HUES64 (cell line): Measurements from ENCODE around the gene SARDH.
"Not testable (repeated sequence)": the region's sequence is repeated elsewhere in the genome, so short reads cannot be mapped to it uniquely, and the experiment has no call there.

Experiments
- H3K27ac ChIP-seq: 2 replicates; pipeline ENCODE4 v1.7.0; 2013; ENCODE audit warnings: low read depth, low read length, inconsistent platforms
- H3K27me3 ChIP-seq: 2 replicates; pipeline ENCODE4 v1.6.1; 2013; ENCODE audit warnings: mild to moderate bottlenecking, low read length; ENCODE audit not compliant: insufficient read depth
- H3K36me3 ChIP-seq: 2 replicates; pipeline ENCODE4 v1.6.1; 2013; ENCODE audit warnings: mild to moderate bottlenecking, low read length; ENCODE audit not compliant: insufficient read depth
- H3K4me1 ChIP-seq: 2 replicates; pipeline ENCODE4 v1.6.1; 2013; ENCODE audit warnings: mild to moderate bottlenecking, low read length, moderate library complexity; ENCODE audit not compliant: insufficient read depth
- H3K4me3 ChIP-seq: 2 replicates; pipeline ENCODE4 v1.5.1; 2013; ENCODE audit warnings: mild to moderate bottlenecking, low read length, moderate library complexity
- H3K9ac ChIP-seq: 2 replicates; pipeline ENCODE4 v1.6.1; 2013; ENCODE audit warnings: mild to moderate bottlenecking, low read depth, low read length
- H3K9me3 ChIP-seq: 2 replicates; pipeline ENCODE4 v1.6.1; 2013; ENCODE audit warnings: low read depth, low read length; ENCODE audit not compliant: insufficient read depth
- WGBS: fragments of 150-250, 120-280 bp; methylation state at CpG from one replicate; pipeline ENCODE4 v1.1.7; 2013; ENCODE audit warnings: missing lambda C conversion rate; 5-methylcytosine and 5-hydroxymethylcytosine counted together

SARDH gene

DNA sequence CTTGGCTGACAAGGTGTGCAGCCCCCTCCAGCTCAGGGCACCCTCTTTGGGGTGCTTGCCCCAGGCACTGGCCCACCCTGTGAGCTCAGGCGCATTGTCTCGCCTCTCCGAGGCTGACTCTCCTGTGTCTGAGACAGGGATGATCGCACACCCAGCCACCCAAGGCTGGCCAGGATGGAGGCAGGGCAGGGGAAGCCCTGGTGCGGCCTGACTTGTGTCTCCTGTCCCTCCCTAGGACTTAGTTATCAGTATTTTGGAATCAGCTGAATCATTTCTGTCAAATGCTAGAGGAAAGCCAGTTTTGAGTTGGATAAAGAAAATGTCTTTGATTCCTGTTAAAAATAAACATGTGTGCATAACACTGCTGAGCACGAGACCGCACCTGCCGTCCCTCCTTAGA is 104.5 kb downstream of the SARDH start:
- Histone ChIP-seq H3K27ac (no peak overlapping the region), H3K9ac (no peak overlapping the region; the same call in 1 of the 2 replicates), H3K36me3 (no peaks in the 10 kb centered on the region), H3K27me3 (no peaks in the 10 kb centered on the region), H3K4me1 (peaks cover 17% of the 10 kb centered on the region), H3K4me3 (no peak overlapping the region), H3K9me3 (no peaks in the 10 kb centered on the region)
- WGBS: 88% methylated on average over 8 of the region's 8 CpGs

DNA sequence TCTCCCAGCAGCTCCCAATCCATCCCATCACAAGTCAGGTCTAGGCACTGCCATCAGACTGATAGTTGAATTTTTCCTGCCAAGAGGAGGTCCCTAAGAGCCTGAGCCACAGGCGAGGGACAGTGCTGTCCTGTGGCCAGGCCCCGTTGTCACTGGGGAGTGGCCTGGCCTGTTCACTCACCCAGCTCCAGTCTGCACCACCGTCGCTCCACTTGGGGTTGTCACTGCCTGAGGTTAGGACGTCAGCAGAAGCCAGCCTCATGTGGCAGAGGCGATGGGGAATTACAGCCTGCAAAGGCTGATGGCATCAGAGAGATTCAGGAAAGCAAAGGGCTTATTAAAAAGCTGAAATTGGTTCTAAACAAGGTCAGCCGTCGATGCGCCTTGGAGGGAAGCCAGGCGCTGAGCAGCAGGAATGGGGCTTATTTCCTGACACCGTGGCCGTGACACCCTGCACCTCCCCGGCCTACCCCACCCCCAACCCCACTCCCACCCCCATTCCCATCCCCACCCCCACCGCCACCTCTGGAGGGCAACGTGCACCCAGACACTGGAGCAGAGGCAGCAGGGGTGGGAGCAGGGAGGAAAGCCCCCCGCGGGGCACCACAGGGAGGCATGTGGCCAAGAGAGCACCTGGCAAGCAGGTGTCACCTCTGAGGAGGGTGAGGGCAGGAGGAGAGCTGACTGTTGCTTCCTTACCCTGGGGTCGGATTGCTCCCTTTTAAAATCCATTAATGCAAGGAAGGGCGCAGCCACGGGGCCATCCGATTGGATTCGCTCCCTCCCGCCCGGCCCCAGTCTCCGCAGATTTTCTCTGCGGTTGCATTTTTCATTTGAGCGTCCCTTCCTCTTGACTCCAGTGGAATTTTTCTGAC is 105.1 kb downstream of the SARDH start:
- Histone ChIP-seq H3K4me3 (no peak overlapping the region), H3K4me1 (peaks cover 16% of the 10 kb centered on the region), H3K9ac (no peak overlapping the region; the same call in 1 of the 2 replicates), H3K36me3 (no peaks in the 10 kb centered on the region), H3K9me3 (no peaks in the 10 kb centered on the region), H3K27me3 (no peaks in the 10 kb centered on the region), H3K27ac (no peak overlapping the region)
- WGBS: 81% methylated on average over 23 of the region's 27 CpGs

GRCh38 chr9:133631111-133631510 is 107.0 kb downstream of the SARDH start:
- H3K4me3 ChIP-seq: no peak overlapping the region
- no peaks in the 10 kb centered on the region for H3K27me3 ChIP-seq
- H3K9me3 ChIP-seq: no peaks in the 10 kb centered on the region; the same call in 1 of the 2 replicates
- no peaks in the 10 kb centered on the region for H3K36me3 ChIP-seq
- WGBS: 92% methylated on average over 12 of the region's 12 CpGs
- H3K4me1 ChIP-seq: peaks cover 7% of the 10 kb centered on the region
- H3K9ac ChIP-seq: no peak overlapping the region
- H3K27ac ChIP-seq: no peak overlapping the region

GRCh38 chr9:133629221-133630110 is 108.7 kb downstream of the SARDH start:
- Histone ChIP-seq H3K9me3 (peaks cover 5% of the 10 kb centered on the region; the same call in 1 of the 2 replicates), H3K36me3 (no peaks in the 10 kb centered on the region), H3K4me1 (peaks cover 7% of the 10 kb centered on the region), H3K27me3 (no peaks in the 10 kb centered on the region), H3K9ac (no peak overlapping the region), H3K27ac (no peak overlapping the region), H3K4me3 (no peak overlapping the region)
- 92% methylated on average over 23 of the region's 23 CpGs for WGBS

GRCh38 chr9:133628766-133629165 is 109.4 kb downstream of the SARDH start:
- WGBS: 91% methylated on average over 8 of the region's 8 CpGs
- peaks cover 4% of the 10 kb centered on the region for H3K4me1 ChIP-seq
- H3K27me3 ChIP-seq: no peaks in the 10 kb centered on the region

GRCh38 chr9:133627341-133627740 is 110.8 kb downstream of the SARDH start:
- Histone ChIP-seq H3K4me1 (no peaks in the 10 kb centered on the region), H3K9ac (no peak overlapping the region), H3K36me3 (no peaks in the 10 kb centered on the region), H3K27me3 (no peaks in the 10 kb centered on the region), H3K27ac (no peak overlapping the region), H3K4me3 (no peak overlapping the region), H3K9me3 (peaks cover 5% of the 10 kb centered on the region; the same call in 1 of the 2 replicates)
- 80% methylated on average over 3 of the region's 3 CpGs for WGBS

More at GRCh38 chr9:133628766-133629165, 109.4 kb downstream of the SARDH start:
- H3K27ac ChIP-seq: no peak overlapping the region
- no peak overlapping the region for H3K4me3 ChIP-seq
- no peak overlapping the region for H3K9ac ChIP-seq
- H3K9me3 ChIP-seq: peaks cover 5% of the 10 kb centered on the region; the same call in 1 of the 2 replicates
- H3K36me3 ChIP-seq: no peaks in the 10 kb centered on the region

- not testable (repeated sequence) for H3K27me3 ChIP-seq, H3K9ac ChIP-seq, H3K36me3 ChIP-seq, H3K4me3 ChIP-seq, H3K4me1 ChIP-seq, H3K27ac ChIP-seq, H3K9me3 ChIP-seq
These were observed 112.1 kb downstream of the SARDH start for GRCh38 chr9:133626008-133626407.

DNA sequence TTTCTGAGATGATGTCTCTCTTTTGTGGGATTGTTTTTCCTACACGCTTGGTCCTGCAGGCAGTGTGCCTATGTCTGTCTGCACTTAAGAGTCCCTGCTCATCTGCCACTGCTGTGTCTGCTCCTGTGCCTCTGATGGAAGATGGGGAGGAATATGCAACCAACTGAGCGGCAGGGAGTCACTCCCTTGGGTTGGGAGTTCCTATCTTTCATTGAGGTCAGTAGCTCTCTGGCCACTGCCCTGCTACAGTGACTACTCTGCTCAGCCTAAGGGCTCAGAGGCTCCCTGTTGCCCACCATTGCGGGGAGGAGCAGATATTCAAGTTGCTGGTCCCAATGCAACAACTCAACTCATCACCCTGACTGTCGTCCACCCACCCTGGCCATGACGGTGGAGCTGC is 115.6 kb downstream of the SARDH start:
- H3K4me3 ChIP-seq: no peak overlapping the region
- H3K36me3 ChIP-seq: no peaks in the 10 kb centered on the region
- H3K27ac ChIP-seq: no peak overlapping the region
- peaks cover 5% of the 10 kb centered on the region; the same call in 1 of the 2 replicates for H3K9me3 ChIP-seq
- H3K27me3 ChIP-seq: no peaks in the 10 kb centered on the region
- no peaks in the 10 kb centered on the region for H3K4me1 ChIP-seq
- 66% methylated on average over 4 of the region's 5 CpGs for WGBS
- H3K9ac ChIP-seq: no peak overlapping the region

- no peak overlapping the region for H3K27ac ChIP-seq
- H3K9ac ChIP-seq: no peak overlapping the region
- no peaks in the 10 kb centered on the region for H3K27me3 ChIP-seq
- 92% methylated on average over 11 of the region's 11 CpGs for WGBS
- H3K4me3 ChIP-seq: no peak overlapping the region
- H3K4me1 ChIP-seq: no peaks in the 10 kb centered on the region
- H3K9me3 ChIP-seq: peaks cover 5% of the 10 kb centered on the region; the same call in 1 of the 2 replicates
- no peaks in the 10 kb centered on the region for H3K36me3 ChIP-seq
These were observed 116.4 kb downstream of the SARDH start for GRCh38 chr9:133621725-133622267.

GRCh38 chr9:133619791-133620190 is 118.4 kb downstream of the SARDH start:
- no peak overlapping the region for H3K27ac ChIP-seq
- no peaks in the 10 kb centered on the region for H3K27me3 ChIP-seq
- no peak overlapping the region for H3K9ac ChIP-seq
- WGBS: 67% methylated on average over 8 of the region's 8 CpGs
- H3K36me3 ChIP-seq: no peaks in the 10 kb centered on the region
- H3K4me1 ChIP-seq: no peaks in the 10 kb centered on the region
- no peaks in the 10 kb centered on the region for H3K9me3 ChIP-seq
- no peak overlapping the region for H3K4me3 ChIP-seq

GRCh38 chr9:133618726-133619125 is 119.4 kb downstream of the SARDH start:
- no peak overlapping the region for H3K9ac ChIP-seq
- 92% methylated on average over 10 of the region's 10 CpGs for WGBS
- H3K36me3 ChIP-seq: no peaks in the 10 kb centered on the region
- no peaks in the 10 kb centered on the region for H3K9me3 ChIP-seq
- no peaks in the 10 kb centered on the region for H3K27me3 ChIP-seq
- H3K27ac ChIP-seq: no peak overlapping the region
- no peak overlapping the region for H3K4me3 ChIP-seq
- no peaks in the 10 kb centered on the region for H3K4me1 ChIP-seq
